Frontal cortex (tissue), 4 donors: ENCODE measurements around the gene FOXM1. TPM values are rescaled to one million over a fixed set of nuclear protein-coding genes. Genes with fewer than 3 reads are reported as not detected.
"Not testable (repeated sequence)": the region's sequence is repeated elsewhere in the genome, so short reads cannot be mapped to it uniquely, and the experiment has no call there.

Experiments used
- DNase-seq, 2 donors: peaks; one replicate each; pipeline ENCODE4 v3.0.0; 2012; ENCODE audit warnings: low spot score in 2 of 2
- FAIRE-seq: peaks from 2 replicates; lab custom pipeline; 2012; peaks lifted over from hg19 to GRCh38; lab: Jason Lieb, UNC
- total RNA-seq: library from RNA; depleted of rRNA; stranded (reverse); fragments of >200 nt; gene quantifications from one replicate; pipeline ENCODE4 v1.2.3, GENCODE V29; 2014
- donor health status: control.
- donor health status: control.
- donor health status: control.

The FOXM1 gene
- total RNA-seq, 1 donor from 2014 or later = 0.82 TPM

DNA sequence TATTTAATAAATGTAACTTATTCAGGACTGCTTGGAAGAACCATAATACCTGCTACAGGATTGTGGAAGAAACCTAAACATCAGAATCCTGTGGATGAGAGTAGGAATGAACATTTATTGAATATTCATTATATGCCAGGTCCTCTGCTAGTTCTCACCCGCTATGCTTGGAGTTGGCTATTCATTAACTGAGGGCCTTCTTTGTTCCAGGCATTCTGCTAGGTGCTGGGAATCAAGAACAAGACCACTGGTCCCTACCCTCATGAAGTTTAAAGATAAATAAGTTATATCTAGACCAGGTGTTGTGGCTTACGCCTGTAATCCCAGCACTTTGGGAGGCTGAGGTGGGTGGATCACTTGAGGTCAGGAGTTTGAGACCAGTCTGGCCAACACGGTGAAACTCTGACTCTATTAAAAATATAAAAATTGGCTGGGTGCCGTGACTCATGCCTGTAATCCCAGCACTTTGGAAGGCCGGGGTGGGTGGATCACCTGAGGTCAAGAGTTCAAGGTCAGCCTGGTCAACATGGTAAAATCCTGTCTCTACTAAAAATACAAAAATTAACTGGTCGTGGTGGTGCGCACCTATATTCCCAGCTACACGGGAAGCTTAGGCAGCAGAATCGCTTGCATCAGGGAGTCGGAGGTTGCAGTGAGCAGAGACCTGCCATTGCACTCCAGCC lies 9.9 kb upstream of the FOXM1 start:
- no peak for FAIRE-seq

DNA sequence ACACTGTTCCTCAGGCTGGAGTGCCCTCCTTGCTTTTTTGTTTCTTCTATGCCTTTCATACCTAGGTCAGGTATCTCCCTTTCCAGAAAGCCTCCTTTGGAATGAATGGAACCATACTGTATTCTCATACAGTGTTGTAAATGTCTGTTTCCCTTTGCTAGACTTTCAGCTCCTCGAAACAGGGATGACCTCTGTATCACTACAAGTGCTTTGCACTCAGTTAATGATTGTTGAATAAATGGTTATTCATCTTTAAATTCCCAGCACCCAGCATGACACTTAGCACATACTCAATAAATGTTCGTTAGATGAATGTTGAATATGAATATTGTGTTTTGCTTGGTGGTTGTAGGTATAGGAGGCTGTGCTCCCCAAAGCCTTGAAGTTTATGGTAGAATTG lies 7.8 kb upstream of the FOXM1 start:
- FAIRE-seq (no peak), DNase-seq (no peak)

More for the DNA sequence above, 9.9 kb upstream of the FOXM1 start:
- no peak for DNase-seq

DNA sequence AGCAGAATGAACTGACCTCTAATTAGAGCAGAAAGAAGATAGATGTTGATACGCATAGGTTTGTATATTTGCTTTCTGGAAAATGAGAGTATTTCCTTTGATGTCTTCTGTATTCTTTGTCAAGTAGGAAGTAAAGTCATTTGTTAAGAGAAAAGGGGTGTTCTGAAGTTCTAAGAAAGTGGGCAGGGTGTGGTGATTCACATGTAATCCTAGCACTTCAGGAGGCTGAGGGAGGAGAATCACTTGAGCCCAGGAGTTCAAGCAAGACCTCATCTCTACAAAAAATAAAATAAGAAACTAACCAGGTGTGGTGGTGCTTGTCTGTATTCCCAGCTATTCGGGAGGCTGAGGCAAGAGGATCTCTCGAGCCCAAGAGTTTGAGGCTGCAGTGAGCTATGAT lies 2.9 kb upstream of the FOXM1 start:
- no peak for DNase-seq
- no peak for FAIRE-seq

DNA sequence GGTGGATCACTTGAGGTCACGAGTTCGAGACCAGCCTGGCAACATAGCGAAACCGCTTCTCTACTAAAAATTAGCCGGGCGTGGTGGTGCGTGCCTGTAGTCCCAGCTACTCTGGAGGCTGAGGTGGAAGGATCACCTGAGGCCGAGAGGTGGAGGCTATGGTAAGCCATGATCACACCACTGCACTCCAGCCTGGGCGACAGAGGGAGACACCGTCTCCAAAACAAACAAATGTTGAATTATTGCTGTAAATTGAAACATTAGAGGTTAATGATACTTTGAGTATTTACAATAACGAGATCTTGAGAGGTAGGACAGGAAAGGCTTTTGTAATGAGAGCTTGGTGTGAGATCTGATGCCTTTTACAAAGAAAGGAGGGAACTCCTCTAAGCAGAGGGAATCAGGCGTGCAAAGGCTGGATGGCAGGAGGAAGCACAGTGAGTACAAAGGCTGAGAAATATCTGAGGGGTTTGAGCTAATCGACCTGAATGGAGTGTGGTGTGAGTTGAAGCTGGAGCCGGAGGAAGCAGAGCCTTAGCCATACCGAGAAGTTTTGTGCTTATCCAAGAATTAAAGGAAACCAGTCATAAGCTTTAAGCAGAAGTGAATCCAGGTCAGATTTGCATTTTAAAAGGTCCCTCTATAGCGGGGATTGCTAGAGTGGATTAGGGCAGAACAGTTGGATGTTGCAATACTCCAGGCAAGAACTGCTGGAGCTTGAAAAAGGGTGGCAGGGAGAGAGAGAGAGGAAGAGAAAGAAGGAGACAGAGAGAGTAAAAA lies 1.2 kb upstream of the FOXM1 start:
- DNase-seq = no peak
- FAIRE-seq = no peak

DNA sequence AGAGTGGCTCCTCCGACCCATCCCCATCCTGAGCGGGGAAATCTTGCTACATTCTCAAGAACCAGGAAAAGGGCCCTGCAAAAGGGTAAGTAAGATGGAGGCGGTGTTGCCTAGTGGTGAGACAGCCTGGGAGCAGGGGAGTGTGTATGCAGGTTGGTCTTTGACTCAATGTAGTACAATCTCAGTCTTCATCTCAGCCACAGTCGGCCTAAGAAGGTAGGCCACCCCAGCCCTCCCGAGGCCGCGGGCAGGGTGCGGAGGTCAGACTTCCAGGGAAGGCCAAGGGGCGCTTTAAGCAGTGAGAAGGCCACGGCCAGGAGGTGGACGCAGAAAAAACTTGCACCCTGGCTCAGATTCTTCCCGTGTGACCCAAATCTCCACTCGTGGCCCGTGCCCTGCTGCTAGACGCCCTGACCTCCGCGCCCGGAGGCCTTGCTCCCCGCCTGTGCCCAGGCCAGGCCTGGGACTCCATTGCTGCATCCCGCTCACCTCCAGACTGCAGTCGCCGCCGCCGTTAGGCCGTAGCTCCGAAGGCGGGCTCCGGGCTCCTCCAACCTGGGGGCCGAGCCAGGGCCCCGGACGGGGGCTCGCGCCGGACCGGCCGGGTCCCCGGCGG lies 435 bp downstream of the FOXM1 start:
- no peak for FAIRE-seq

DNA sequence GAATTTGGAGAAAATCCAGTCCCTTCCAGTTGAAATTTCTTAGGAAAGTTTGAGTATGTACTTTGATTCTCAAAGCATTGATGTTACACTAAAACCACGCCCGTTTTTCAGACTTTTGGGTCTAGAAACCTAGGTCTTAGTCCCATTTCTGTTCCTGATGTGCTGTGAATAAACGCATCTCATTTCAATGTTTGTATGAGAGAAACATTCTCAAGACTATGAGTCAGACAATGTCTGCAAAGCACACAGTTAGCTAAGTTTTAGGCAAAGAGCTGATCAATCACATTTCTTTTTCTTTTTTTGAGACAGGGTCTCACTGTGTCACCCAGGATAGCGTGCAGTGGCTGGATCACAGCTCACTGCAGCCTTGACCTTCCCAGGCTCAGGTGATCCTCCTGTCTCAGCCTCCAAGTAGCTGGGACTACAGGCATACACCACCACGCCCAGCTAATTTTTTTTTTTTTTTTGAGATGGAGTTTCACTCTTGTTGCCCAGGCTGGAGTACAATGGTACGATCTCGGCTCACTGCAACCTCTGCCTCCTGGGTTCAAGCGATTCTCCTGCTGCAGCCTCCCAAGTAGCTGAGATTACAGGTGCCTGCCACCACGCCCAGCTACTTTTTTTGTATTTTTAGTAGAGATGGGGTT lies 7.9 kb downstream of the FOXM1 start:
- DNase-seq, FAIRE-seq: not testable (repeated sequence)

More for the DNA sequence above, 435 bp downstream of the FOXM1 start:
- DNase-seq = no peak

DNA sequence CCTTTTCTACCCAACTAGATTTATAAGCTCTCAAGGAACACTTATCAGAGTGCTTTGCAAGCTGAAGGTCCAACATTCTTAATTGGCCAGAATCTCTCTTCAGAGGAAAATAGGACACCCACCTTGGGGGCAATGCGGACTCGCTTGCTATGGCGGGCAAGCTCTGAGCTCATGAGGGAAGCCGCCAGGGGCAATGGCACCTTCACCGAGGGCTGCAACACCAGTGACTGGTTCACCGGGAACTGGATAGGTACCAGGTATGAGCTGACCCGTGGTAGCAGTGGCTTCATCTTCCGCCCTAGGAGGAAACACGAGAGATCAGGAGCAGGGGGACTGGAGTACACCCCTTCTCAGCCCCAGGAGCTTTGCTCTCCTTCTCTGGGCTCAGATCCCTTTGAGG lies 12.8 kb downstream of the FOXM1 start:
- FAIRE-seq = no peak
- no peak for DNase-seq

DNA sequence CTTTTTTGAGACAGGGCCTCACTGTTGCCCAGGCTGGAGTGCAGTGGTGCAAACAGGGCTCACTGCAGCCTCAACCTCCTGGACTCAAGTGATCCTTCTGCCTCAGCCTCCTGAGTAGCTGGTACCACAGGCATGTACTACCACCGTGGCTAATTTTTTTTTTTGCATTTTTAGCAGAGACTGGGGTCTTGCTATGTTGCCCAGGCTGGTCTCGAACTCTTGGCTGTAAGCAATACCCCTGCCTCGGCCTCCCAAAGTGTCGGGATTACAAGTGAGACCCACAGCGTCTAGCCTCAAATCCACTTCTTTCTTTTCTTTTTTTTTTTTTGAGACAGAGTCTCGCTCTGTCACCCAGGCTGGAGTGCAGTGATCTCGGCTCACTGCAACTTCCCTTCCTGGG lies 13.6 kb downstream of the FOXM1 start:
- not testable (repeated sequence) for FAIRE-seq

DNA sequence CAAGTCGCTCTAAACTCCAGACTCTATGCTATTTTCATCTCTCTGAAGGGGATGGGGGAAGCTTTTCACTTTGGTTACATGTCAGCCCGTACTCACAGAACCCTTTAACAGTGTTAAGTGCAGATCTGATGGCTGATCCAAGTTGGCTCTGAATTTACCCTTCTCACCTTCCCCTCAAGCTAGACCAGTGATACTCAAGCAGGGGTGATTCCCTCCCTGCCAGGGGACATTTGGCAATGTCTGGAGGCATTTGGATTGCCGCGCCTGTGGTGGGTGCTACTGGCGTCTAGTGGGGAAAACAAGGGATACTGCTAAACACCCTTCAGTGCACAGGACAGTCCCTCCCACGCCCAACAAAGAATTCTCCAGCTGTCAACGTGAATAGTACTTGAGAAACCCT lies 14.1 kb downstream of the FOXM1 start:
- DNase-seq = no peak
- FAIRE-seq = no peak

More for the DNA sequence above, 13.6 kb downstream of the FOXM1 start:
- DNase-seq = not testable (repeated sequence)

DNA sequence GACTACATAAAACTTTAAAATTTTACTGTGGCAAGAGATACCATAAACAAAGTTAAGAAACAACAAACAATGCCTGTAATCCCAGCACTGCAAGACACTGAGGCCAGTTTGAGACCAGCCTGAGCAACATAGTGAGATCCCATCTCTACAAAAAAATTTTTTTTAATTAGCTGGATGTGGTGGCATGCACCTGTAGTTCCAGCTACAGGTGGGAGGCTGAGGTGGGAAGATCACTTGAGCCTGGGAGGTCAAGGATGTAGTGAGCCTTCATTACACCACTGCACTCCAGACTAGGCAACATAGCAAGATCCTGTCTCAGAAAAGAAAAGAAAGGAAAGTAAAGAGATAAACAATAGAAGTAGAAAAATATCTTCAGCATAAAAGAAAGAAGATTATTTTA lies 16.8 kb downstream of the FOXM1 start:
- DNase-seq (no peak), FAIRE-seq (no peak)

DNA sequence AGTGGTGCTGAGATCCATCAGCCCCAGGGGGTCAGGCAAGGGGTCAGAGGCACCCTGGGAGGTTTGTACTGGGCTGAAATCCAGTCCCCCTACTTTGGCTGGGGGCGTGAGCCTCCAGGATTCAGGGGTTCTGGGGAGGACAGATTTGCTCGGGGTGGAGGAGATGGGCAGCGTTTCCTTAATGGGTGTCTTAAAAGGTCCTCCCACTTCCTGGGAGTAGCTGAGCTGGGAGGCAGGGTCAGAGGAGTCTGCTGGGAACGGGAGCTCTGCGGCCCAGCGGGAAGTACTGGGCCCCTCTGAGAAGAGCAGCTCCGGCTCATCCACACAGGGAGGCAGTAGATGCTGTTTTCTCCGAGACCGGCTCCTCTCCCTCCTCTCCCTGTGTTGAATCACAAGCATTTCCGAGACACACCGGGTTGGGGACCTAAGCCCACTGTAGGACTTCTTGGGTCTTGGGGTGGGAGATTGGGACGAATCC lies 18.0 kb downstream of the FOXM1 start:
- DNase-seq (no peak), FAIRE-seq (no peak)

DNA sequence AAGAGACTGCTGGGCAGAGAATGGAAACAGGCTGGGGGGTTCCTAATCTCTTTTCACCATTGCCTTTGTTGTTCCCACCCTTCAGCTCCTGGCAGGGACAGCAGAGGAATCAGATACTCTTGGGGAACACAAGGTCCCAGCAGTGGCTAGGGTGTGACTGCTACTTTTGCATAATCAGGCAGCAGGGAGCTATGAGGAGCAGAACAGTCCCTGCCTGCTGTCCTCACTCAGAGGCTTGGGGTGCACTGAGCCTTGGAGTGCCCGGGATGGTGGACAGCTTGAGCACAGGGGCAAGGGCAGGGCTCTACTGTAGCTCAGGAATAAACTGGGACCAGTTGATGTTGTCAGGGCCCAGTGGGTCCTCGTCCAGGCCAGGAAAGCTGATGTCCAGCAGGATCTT lies 18.6 kb downstream of the FOXM1 start:
- FAIRE-seq (no peak), DNase-seq (no peak)

DNA sequence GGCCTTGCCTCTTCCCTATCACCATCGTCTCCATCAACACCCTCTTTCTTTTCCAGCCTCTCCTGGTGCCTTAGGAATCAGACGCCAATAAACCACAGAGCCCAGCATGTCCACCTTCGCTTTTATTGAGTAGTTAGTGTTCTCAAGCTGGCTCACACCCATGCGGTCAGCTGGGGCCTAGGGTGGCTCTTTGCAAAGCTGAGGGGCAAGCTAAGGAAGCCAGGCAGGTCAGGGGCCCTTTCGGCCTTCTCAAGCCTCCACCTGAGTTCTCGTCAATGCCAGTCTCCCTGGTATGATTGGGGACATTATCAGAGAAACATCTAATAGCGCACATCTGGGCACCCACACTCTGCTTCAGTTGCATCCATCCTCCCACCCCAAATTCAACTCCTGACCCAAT lies 19.4 kb downstream of the FOXM1 start:
- FAIRE-seq (no peak), DNase-seq (no peak)

DNA sequence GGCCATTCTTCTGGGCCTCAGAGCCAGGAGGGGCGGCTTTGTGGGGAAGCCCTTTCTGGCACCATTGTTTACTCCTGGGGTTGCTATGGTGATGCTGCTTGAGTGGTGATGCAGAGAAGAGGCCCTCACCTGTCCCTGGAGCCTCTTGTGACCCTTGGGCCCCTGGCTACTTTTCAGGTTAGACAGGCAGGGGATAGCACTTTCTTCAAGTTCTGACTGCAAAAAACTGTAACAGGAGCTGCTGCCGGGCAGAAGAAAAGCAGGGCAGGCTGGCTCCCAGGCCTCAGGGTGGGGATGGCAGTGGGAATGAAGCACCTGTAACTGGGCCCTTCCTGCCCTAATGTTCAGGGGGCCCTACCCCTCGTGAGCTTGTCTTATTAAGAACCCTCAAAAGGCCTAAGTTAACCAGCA lies 19.9 kb downstream of the FOXM1 start, which contains the start of gene TEX52:
Gene TEX52 (minus strand): TSS at position 19 of the 411 bp plus-strand sequence. CDS start 13 bp downstream, at position 6.
- no peak for FAIRE-seq
- DNase-seq = no peak

DNA sequence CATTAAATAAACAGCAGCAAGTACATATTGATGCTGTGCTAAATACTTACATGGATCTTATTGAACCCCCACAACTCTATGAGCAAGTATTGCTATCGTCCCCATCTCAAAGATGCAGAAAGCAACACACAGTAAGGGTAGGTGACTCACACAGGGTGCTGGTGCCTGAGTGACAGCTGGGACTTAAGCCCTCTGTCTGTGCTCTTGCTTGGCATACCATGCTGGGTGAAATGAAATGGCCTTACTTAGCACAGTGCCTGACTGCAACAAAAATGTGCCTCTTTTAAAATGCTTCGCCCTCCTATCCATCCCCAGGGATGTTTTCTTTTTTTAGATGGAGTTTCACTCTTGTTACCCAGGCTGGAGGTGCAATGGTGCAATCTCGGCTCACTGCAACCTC lies 20.9 kb downstream of the FOXM1 start:
- FAIRE-seq (no peak), DNase-seq (no peak)

DNA sequence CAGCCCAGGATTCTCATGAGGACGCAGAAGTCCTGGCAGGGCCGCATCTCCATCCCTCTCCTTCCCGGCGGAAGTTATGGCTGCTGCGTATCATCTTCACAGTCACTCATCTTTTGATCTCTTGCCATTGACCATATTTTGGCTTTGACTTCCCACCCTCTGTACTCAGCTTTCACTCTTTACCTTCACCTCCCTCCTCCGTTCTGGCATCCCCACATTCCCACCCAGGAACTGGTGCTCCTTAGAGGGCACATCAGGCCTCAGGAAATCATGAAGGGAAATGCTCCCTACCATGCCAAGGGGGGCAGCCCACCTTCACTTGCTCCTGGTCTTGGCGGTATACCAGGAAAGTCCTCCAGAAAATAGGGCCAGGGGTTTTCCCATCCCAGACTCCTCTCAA lies 21.4 kb downstream of the FOXM1 start:
- FAIRE-seq (no peak), DNase-seq (no peak)

DNA sequence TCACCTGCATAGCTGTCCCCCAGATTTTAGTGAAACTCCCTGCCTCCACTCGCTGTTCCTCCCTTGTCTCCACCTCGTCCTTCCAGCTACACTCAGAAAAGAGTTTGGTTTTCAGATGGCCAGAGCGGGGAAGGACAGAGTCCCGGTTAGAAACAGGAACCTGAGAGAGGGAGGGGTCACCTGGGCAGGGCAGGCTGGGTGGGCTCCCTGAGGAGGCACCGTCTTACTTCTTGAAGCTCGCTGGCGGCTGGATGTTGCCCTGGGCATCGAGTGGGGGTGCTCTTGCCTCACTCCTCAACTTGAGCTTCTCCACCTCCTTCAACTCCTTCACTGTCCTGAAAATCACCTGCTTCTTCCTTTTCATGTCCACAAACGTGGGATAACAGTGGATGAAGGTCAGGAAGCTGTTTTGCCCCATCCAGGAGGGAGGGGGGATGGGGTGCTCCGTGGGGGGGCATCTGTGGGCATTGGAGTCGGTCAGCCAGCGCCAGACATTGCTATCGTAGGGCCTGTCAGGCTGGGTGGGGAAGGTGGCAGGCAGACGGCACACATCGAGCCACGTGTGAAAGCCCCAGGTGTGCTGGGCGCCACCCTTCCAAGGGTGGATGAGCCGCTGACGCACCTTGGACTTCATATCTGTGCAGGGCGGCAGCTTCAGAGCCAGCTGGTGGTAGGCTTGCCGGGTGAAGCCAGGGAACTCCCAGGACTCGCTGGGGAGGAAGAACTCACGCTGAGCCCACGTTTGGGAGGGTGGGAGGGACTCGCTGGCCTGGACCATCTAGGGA lies 22.1 kb downstream of the FOXM1 start:
- DNase-seq (no peak), FAIRE-seq (no peak)

DNA sequence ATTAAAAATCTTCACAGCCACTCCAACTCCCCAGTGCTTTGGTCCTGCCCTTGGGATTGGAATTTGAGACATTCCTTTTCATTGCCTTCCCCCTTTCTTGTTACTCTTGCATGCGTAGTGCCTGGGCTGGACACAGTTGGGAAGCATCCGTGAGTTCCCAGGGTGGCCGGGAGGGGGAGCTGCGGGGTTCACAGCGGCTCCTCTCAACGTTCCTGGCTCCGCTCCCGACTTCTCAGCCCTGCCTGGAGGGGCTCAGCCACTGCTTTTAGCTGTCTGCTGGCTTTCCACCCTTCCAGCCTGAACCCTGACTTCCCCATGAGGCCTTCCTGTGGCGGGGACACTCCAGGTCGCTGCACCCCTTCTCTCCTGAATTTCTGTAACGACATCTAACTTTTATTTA lies 23.3 kb downstream of the FOXM1 start:
- DNase-seq = peak; percentile 46 to 89
- FAIRE-seq = no peak

DNA sequence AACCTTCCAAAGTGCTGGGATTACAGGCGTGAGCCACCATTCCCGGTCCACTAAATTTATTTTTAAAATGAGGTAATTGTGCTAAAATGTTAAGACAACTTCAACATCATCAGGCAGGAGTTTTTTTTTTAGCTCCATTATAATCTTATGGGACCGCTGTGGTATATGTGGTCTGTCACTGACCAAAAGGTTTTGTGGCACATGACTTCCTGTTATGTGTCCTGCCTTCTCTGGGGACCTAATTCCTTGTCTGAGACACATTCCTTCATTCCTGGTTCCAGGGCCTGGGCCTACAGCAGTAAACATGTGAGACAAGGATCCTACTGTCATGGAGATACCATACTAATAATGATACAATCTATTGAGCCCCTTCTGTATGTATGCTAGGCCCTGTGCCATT lies 25.0 kb downstream of the FOXM1 start:
- DNase-seq (no peak), FAIRE-seq (no peak)

DNA sequence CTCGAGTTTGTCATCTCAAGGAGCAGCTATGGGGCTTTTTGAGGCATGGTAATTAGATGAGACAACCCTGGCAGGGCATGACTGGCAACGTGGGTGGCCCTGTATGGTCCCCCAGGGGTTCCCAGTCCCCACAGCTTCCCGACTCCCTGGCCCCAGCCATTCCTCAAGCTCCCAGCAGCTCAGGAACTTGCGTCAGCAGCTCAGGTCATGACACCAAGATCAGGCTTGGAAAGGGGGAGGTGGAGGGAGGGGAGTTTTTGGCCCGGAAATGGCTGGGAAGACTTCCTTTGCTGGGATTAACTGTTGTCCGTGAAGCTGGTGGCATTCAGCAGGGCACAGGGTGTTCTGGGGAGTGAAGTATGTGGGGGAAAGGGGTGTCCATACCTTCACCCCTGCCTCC lies 31.7 kb downstream of the FOXM1 start:
- FAIRE-seq = no peak
- no peak for DNase-seq
